Measurements from ENCODE around the gene SVBP.
"Not testable (repeated sequence)": the region's sequence is repeated elsewhere in the genome, so short reads cannot be mapped to it uniquely, and the experiment has no call there.

The SVBP gene

GRCh38 chr1:42841010-42841409, 23.8 kb upstream of the SVBP start:
- DNase-seq: no peak

- DNase-seq: no peak
Observed at GRCh38 chr1:42838482-42839190, 21.4 kb upstream of the SVBP start.

- no peak for DNase-seq
Observed at GRCh38 chr1:42837709-42838108, 20.5 kb upstream of the SVBP start.

DNA sequence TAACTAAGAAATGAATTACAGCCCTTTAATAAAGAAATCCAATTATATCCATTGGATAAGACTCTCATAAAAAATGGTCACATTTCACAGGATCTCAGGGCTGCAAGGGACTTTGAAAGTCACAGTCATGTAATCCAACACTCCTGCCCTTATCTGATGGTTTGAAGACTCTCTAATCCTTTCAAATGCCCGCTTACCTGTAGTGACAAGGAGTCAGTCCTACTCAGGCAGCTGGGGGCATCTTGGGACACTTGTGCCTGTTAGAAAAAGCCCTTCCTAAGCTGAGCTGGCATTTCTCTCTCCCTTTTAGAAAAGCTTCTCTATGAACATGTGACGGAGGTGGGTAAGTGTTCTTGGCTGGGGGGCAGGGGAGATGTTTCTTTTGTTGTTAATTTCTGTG, 18.2 kb upstream of the SVBP start:
- no peak for DNase-seq

- DNase-seq: no peak
Observed at GRCh38 chr1:42834803-42835202, 17.6 kb upstream of the SVBP start.

DNA sequence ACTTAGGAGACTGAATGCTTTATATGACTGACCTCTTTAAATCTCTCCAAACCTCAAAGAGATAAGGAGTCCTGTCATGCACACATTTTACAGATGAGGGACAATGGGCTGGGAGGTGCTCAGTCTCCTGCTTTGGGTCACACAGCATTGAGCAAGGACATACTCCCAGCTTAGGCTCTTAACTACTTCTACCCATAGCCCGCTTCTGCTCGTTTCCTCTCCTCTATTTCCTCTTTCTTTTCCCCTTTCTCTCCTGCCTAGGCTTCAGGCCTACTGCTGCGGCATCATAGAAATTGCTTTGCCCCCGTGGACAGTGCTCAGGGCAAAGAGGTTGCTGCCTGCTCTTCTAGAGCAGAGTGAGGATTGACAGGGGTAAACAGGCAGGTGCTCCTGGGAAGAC, 16.8 kb upstream of the SVBP start:
- DNase-seq: no peak

GRCh38 chr1:42832641-42833240, 15.5 kb upstream of the SVBP start:
- DNase-seq: no peak

DNA sequence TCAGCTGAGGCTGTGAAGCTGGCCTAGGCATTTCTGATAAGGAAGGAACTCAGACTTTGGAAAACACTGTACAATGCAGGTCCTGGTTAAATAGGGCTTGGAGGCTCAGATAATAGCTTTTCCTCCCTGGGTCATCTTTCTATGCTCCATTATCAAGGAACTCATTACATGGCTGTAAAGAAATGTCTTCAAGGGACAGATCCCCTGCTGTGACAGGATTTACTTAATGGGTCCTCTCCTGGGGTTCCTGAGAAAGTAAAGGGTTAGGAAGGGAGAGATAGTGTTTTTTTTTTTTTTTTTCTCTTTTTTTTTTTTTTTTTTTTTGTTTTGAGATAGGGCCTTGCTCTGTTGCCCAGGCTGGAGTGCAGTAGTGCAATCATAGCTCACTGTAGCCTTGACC, 14.1 kb upstream of the SVBP start:
- DNase-seq: no peak

- no peak for DNase-seq
Observed at GRCh38 chr1:42830631-42831030, 13.4 kb upstream of the SVBP start.

- DNase-seq: no peak
Observed at GRCh38 chr1:42825036-42825851, 8.0 kb upstream of the SVBP start.

DNA sequence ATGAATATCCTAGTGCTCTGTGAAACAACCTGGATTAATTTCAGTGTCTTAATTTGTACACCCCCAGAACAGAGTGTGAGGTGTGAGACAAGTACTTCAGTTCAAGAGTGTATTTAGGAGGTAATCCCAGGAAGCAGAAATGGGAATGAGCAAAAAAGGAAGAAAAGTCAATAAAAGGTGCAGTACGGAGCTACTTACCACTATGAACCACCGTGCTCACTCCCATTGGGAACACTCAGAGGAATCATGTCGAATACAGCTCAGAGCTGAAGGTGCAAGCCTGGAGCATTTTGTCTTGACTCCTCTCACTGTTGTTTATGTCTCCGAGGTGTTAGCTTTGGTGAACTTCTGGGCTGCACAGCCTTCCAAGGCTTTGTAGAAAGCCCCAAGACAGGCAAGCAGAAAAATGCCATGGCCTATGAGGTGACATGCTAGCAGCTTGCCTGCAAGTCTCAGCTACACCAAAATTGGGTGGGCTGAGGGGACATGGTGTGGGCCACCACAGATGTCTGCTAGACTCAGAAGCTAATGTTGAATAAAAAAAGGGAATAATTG, 7.4 kb upstream of the SVBP start:
- DNase-seq: no peak

GRCh38 chr1:42822800-42823392, 5.7 kb upstream of the SVBP start:
- no peak for DNase-seq

GRCh38 chr1:42821690-42822089, 4.5 kb upstream of the SVBP start:
- DNase-seq: no peak

- DNase-seq: no peak
Observed at GRCh38 chr1:42820813-42821212, 3.6 kb upstream of the SVBP start.

GRCh38 chr1:42817976-42818375, 779 bp upstream of the SVBP start:
- DNase-seq: no peak

DNA sequence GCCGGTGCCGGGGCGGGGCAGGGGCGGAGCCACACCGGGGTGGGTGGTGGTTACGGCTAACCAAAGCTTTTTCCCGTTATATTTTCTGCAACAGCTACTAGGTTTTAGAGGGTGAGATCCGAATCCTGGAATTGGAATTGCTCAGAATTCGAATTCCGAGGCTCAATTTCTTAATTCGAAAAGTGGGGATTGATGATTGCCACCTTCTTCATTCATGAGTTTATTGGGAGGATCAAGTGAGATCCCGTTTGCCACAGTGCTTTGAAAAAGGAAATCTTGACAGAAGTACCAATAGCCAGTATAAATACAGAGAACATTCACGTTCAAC, 207 bp upstream of the SVBP start:
- DNase-seq: no peak

- no peak for DNase-seq
Observed at GRCh38 chr1:42815941-42816584, 1.1 kb downstream of the SVBP start.

- not testable (repeated sequence) for DNase-seq
Observed at GRCh38 chr1:42814815-42815214, 2.4 kb downstream of the SVBP start.

DNA sequence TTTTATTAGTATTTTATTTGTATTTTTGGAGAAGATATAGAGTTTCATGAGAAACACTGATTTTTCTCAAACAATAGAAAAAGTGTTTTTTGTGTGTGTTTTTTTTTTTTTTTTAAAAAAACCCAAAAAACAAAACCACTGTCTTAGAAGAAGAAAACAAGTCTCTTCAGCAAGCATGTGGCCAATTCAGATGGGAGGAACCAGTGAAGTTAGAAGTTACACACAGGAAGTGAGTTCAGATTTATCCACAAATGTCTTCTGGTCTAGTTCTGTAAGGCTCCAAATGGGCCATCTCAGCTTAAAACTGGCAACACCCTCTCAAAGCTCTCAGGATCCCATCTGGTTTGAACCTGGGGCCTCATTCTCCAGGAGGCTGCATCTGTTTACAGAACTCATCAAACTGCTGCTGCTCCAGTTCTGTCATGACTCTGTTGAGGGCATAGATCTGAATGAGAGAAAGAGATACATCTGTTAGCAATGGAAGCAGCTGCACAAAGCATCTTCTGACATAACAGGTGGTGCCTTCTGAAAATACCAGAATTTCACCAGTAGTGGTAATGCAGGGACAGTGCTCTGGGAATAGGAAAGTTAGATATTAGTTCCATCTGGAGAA, 10.0 kb downstream of the SVBP start:
- DNase-seq: no peak

- no peak for DNase-seq
Observed at GRCh38 chr1:42806593-42806992, 10.6 kb downstream of the SVBP start.

DNA sequence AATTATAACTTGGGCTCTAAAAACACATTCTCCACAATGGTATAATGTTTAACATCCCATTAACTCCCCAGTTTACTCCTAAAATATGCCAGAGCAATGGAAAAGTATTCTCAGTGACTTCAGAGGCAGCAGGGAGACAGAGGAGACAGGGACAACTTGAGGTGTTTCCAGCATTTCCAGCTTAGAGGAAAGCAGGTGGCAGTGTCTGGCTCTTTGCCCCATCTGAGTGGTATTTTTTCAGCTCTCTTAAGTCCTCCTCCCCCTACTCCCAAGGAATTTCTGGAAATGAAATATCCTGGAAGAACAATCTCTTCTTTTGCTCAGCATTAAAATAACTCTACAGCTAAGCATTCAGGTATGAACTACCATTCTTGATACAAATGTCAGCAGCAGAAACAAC, 11.0 kb downstream of the SVBP start:
- no peak for DNase-seq

- no peak for DNase-seq
Observed at GRCh38 chr1:42801832-42802473, 15.2 kb downstream of the SVBP start.

All from left hindlimb (tissue), 1 donor.